ENCODE measurements around the gene ATXN1L.
"Not testable (repeated sequence)": the region's sequence is repeated elsewhere in the genome, so short reads cannot be mapped to it uniquely, and the experiment has no call there.

ATXN1L gene

DNA sequence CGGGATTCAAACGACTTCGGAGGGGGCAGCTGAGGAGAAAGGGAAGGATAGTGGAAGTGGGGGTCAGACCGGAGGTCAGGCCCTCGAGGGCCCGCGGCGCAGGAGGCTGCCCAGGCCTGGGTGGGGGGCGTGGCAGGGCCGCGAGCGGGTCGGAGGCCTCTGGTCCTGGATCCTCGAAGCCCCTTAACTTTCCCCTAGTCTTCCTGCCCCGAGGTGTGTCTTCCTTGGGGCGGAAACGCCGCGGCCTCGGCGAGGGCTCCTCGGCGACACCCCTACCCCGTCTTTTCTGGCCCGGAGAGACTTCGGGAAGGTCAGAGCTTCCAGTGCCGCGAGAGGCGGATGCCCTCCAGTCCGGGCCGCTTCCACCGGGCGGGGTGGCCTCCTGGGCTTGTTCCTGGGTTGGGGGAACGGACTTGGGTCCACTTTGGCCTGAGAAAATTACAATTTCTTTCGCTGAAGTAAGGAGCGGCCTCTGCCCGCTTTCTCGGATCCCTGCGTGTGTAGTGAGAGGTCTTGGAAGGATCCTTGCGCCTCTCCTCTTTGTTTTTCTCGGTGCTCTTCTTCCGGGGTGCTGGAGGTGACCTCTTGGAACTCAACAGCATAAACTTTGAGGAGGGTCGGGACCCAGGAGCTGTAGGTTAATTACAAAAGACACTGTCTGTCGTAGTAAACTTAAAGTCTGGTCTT, 50.0 kb downstream of the ATXN1L start:
- no peaks in the 10 kb centered on the region for H3K27me3 Mint-ChIP-seq
- H3K36me3 Mint-ChIP-seq = no peaks in the 10 kb centered on the region
- peaks cover 38% of the 10 kb centered on the region for H3K4me1 Mint-ChIP-seq (ENCODE audit: low read depth)
- no peaks in the 10 kb centered on the region for H3K9me3 Mint-ChIP-seq (ENCODE audit: low read depth)
- peak overlapping the region; percentile 97 for H3K27ac Mint-ChIP-seq
- H3K4me3 Mint-ChIP-seq = peak overlapping the region; percentile 97

GRCh38 chr16:71896764-71897368, 51.1 kb downstream of the ATXN1L start:
- no peaks in the 10 kb centered on the region for H3K9me3 Mint-ChIP-seq (ENCODE audit: low read depth)
- H3K27ac Mint-ChIP-seq = peak overlapping the region; percentile 77
- peaks cover 45% of the 10 kb centered on the region for H3K4me1 Mint-ChIP-seq (ENCODE audit: low read depth)
- no peaks in the 10 kb centered on the region for H3K27me3 Mint-ChIP-seq
- H3K4me3 Mint-ChIP-seq = peak overlapping the region; percentile 97
- no peaks in the 10 kb centered on the region for H3K36me3 Mint-ChIP-seq

DNA sequence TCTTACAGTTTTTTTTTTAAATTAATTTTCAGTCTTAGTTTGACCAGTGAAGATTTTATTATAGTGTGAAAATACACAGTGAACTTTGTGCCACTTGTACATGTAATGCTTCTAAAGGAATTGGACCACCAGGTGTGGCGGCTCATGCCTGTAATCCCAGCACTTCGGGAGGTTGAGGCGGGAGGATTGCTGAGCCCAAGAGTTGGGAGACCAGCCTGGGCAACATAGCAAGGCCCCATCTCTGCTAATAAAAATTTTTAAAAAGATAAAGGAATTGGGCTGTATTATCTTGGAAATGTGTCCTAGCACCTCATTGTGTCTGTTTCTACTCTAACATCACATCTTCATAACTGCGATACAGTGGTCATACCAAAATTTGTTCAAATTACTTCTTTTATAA, 53.4 kb downstream of the ATXN1L start:
- no peaks in the 10 kb centered on the region for H3K36me3 Mint-ChIP-seq
- no peaks in the 10 kb centered on the region for H3K27me3 Mint-ChIP-seq
- no peak overlapping the region for H3K27ac Mint-ChIP-seq
- peak overlapping the region; percentile 44 for H3K4me3 Mint-ChIP-seq
- peaks cover 60% of the 10 kb centered on the region for H3K4me1 Mint-ChIP-seq (ENCODE audit: low read depth)
- no peaks in the 10 kb centered on the region for H3K9me3 Mint-ChIP-seq (ENCODE audit: low read depth)

GRCh38 chr16:71902656-71903365, 57.0 kb downstream of the ATXN1L start:
- H3K36me3 Mint-ChIP-seq = no peaks in the 10 kb centered on the region
- peak overlapping the region; percentile 32 for H3K4me3 Mint-ChIP-seq

GRCh38 chr16:71903608-71904007, 57.8 kb downstream of the ATXN1L start:
- Mint-ChIP-seq H3K4me3 (peak overlapping the region; percentile 48), H3K9me3 (ENCODE audit: low read depth) (no peaks in the 10 kb centered on the region), H3K4me1 (ENCODE audit: low read depth) (peaks cover 79% of the 10 kb centered on the region), H3K36me3 (no peaks in the 10 kb centered on the region), H3K27me3 (no peaks in the 10 kb centered on the region), H3K27ac (peak overlapping the region; percentile 11)

More at GRCh38 chr16:71902656-71903365, 57.0 kb downstream of the ATXN1L start:
- Mint-ChIP-seq H3K4me1 (ENCODE audit: low read depth) (peaks cover 77% of the 10 kb centered on the region), H3K9me3 (ENCODE audit: low read depth) (no peaks in the 10 kb centered on the region), H3K27me3 (no peaks in the 10 kb centered on the region), H3K27ac (peak overlapping the region; percentile 85)

- H3K9me3 Mint-ChIP-seq (ENCODE audit: low read depth) = no peaks in the 10 kb centered on the region
- H3K4me3 Mint-ChIP-seq = peak overlapping the region; percentile 51
- H3K27ac Mint-ChIP-seq = peak overlapping the region; percentile 70
- H3K36me3 Mint-ChIP-seq = no peaks in the 10 kb centered on the region
- H3K27me3 Mint-ChIP-seq = no peaks in the 10 kb centered on the region
- H3K4me1 Mint-ChIP-seq (ENCODE audit: low read depth) = peaks cover 81% of the 10 kb centered on the region
These were observed 58.5 kb downstream of the ATXN1L start for GRCh38 chr16:71904239-71904638.

DNA sequence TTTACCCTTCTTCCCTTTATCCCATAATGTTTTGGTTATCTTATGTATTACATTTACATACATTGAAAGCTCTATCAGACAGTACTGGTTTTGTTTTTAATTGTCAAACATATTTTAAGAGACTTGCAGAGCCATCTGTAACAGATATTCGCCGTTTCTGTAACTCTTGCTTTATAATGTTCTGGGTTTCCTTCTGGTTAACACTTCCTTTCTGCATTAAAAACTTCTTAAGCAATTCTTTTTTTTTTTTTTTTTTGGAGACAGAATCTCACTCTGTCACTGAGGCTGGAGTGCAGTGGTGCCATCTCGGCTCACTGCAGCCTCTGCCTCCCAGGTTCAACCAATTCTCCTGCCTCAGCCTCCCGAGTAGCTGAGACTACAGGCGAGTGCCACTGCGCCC, 60.0 kb downstream of the ATXN1L start:
- H3K36me3 Mint-ChIP-seq; H3K9me3 Mint-ChIP-seq (ENCODE audit: low read depth); H3K27me3 Mint-ChIP-seq: not testable (repeated sequence)
- H3K27ac Mint-ChIP-seq = peak overlapping the region; percentile 81
- H3K4me1 Mint-ChIP-seq (ENCODE audit: low read depth) = peaks cover 81% of the 10 kb centered on the region
- peak overlapping the region; percentile 66 for H3K4me3 Mint-ChIP-seq

All from activated naive CD8-positive, alpha-beta T cell (primary cell).